HG02981 (cell line): Measurements from ENCODE around the gene CROCC2.

Source experiments
- ATAC-seq: cut with Tn5 transposase; IDR thresholded peaks from one replicate; pipeline ENCODE4 v1.9.1; 2021; ENCODE audit warnings: mild to moderate bottlenecking, moderate library complexity; ENCODE audit not compliant: unreplicated experiment

Gene CROCC2

GRCh38 chr2:241031436-241032165 is 125.5 kb downstream of the CROCC2 start:
- ATAC-seq = no peak

GRCh38 chr2:241033336-241033987 is 127.3 kb downstream of the CROCC2 start:
- no peak for ATAC-seq

- ATAC-seq = no peak
These were observed 127.9 kb downstream of the CROCC2 start for GRCh38 chr2:241033994-241034393.

- ATAC-seq = no peak
These were observed 128.5 kb downstream of the CROCC2 start for GRCh38 chr2:241034490-241035141.

- no peak for ATAC-seq
These were observed 129.1 kb downstream of the CROCC2 start for GRCh38 chr2:241035142-241035817.

- no peak for ATAC-seq
These were observed 129.8 kb downstream of the CROCC2 start for GRCh38 chr2:241035818-241036396.

- peak; percentile 63 for ATAC-seq
These were observed 130.3 kb downstream of the CROCC2 start for GRCh38 chr2:241036397-241036963.

DNA sequence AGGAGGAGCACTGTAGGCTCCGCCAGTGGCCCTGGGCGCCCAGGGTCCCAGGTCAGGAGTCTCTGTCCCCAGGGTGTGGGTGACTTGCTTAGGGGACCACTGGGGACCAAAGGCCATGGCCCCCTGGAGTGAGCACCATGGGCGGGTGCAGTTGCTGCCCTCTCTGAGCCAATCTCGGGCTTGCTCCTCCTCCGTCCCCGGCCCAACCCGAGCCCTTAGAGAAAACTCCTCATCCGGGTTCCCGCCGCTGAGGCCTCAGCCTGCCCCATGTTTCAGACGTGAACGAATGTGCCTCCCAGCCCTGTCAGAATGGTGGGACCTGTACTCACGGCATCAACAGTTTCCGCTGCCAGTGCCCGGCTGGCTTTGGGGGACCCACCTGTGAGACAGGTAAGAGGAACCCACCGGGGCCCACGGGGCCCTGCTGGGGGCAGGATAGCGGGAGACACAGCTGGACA is 130.9 kb downstream of the CROCC2 start:
- no peak for ATAC-seq

GRCh38 chr2:241037498-241037897 is 131.4 kb downstream of the CROCC2 start:
- no peak for ATAC-seq

GRCh38 chr2:241038374-241039180 is 132.4 kb downstream of the CROCC2 start:
- ATAC-seq = no peak

GRCh38 chr2:241039416-241039815 is 133.3 kb downstream of the CROCC2 start:
- ATAC-seq = no peak

DNA sequence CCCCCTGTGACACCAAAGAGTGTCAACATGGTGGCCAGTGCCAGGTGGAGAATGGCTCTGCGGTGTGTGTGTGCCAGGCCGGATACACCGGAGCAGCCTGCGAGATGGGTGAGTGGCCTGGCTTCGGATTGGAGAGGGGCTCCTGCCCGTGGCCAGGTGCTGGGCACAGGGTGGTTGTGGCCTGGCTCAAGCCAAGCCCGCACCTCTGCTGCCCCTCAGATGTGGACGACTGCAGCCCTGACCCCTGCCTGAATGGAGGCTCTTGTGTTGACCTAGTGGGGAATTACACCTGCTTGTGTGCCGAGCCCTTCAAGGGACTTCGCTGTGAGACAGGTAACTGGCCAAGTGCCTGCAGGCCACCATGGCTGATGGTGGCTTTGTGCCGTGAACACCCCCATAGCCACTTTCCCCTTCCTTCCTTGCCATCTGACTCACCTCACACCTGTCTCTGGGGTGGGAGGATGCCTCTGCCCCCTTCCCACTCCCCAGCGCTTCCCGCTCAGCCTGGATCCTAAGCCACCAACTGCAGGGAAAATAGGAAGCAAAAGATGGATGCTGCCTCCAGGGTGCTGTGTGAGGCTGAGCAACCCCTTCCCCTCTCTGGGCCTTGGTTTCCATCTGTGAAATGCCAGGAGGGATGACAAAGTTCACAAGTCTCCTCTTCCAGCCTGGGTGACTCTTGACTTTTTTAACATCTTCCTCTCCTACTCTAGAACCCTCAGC is 134.1 kb downstream of the CROCC2 start:
- no peak for ATAC-seq

DNA sequence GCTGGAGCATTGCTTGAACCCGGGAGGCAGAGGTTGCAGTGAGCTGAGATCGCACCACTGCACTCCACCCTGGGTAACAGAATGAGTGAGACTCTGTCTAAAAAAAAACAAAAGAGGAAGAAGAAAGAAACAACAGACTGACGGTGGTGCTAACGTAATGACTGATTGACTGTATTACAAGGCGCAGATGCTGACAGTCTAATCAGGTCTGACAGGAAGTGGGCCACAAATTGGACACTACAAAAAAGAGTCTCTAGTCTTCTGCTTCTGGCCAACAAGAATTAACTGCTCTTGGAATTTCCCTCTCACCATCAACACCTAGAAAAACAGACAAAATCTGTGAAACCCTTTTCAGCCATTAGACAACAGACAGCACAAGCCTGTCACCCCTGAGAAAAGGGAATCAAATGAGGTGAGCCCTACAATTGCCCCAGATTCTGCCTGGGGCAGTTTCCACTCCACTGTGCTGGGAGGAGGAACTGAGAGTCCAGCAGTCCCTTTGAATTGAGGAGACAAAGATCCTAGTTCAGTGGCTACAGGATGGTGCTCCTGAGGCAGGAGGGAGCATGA is 135.5 kb downstream of the CROCC2 start:
- peak; percentile 63 for ATAC-seq
